Measurements from ENCODE around the gene SMIM17.
"Not testable (repeated sequence)": the region's sequence is repeated elsewhere in the genome, so short reads cannot be mapped to it uniquely, and the experiment has no call there.

SMIM17 gene

DNA sequence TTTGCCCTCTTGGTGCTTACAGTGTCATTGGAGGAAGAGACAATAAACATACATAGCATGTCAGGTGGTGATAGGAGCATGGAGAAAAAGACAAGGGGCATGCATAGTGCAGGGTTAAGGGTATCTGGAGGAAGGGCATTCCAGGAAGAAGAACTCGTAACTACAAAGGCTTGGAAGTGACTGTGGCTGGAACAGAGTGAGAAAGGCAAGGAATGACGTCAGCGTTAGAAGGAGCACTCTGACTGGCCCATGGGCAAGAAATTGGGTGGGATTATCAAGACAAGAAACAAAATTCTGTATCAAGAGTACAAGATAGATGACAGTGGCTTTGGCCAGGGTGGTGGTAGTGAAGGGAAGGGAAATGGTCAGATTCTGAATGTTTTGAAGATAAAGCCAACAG, 11.2 kb downstream of the SMIM17 start:
- in situ Hi-C loops (cut with HindIII; ENCODE audit: low sequenced_read_pairs) = no loop called here

DNA sequence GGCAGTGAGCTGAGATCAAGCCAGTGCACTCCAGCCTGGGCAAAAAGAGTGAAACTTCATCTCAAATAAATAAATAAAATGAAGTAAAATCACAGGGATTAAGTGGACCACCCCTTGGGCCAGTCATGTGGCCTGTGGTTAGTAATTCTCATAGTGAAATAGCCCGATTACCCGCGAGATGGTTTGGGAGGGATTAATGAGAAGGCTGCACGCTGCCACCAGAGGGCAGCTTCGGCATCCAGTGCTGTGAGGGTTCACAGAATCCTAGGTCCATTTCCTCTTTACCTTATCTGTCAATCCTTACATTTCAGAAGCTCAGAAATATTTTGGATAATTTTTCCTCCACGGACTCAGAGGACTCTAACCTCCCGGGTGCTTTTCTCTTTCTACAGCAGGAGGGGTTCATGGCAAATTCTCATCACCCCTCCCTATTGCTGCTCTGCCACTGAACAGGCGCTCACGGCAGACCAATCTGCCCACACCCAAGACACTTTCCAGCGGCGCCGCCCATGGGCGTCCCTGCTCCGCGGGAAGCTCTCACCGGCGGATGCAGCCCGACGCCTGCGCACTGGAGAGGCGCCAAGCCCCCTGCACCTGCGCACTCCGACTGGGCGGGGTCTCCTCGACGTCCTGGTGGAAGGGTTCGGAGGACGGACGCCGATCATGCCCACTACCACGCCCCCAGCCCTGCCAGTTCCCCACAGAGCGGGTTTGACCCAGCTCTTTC, 17.6 kb downstream of the SMIM17 start:
- in situ Hi-C loops (cut with HindIII; ENCODE audit: low sequenced_read_pairs) = no loop called here

DNA sequence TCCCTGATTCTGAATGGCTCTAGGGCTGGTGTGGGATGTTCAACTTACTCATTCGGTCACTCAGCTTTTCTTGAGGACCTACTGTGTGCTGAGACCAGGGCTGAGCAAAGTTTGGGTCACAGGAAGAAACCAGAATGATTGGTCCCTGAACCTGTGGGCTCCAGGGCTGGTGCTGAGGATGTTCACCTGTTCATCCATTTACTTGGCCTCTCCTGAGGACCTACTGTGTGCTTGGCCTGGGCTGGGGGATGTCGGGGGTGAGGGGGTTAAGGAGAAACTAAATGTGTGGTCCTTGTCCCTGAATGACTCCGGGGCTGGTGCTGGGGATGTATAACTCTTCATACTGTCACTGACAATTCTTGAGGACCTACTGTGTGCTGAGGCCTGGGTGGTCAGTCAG, 18.3 kb downstream of the SMIM17 start:
- in situ Hi-C loops (cut with HindIII; ENCODE audit: low sequenced_read_pairs) = no loop called here

DNA sequence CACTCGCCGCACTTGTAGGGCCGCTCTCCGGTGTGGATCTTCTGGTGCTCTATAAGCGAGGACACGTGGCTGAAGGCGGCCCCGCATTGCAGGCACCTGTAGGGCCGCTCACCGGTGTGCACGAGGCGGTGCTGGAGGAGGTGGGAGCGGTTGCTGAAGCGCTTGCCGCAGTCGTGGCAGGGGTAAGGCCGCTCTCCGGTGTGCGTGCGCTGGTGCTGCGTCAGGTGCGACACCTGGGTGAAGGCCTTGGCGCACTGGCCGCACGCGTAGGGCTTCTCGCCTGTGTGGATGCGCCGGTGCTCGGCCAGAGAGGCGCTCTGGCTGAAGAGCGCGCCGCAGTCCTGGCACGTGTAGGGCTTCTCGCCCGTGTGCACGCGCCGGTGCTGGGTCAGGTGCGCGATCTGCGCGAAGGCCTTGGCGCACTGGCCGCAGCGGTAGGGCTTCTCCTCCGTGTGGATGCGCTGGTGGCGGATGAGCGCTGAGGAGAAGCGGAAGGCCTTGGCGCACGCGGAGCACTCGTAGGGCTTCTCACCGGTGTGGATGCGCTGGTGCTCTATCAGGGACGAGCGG, 21.1 kb downstream of the SMIM17 start:
- in situ Hi-C loops (cut with HindIII; ENCODE audit: low sequenced_read_pairs) = no loop called here

DNA sequence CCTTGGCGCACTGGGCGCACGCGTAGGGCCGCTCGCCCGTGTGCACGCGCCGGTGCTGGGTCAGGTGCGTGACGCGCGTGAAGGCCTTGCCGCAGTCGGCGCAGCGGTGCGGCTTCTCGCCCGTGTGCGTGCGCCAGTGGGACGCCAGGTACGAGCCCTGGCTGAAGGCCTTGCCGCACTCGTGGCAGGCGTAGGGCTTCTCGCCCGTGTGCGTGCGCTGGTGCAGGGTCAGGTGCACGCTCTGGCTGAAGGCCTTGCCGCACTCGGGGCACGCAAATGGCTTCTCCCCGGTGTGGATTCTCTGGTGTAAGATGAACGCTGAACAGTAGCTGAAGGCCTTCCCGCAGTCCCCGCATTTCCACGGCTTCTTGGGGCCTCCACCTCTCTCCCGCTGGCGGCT, 21.6 kb downstream of the SMIM17 start:
- in situ Hi-C loops (cut with HindIII; ENCODE audit: low sequenced_read_pairs) = no loop called here

DNA sequence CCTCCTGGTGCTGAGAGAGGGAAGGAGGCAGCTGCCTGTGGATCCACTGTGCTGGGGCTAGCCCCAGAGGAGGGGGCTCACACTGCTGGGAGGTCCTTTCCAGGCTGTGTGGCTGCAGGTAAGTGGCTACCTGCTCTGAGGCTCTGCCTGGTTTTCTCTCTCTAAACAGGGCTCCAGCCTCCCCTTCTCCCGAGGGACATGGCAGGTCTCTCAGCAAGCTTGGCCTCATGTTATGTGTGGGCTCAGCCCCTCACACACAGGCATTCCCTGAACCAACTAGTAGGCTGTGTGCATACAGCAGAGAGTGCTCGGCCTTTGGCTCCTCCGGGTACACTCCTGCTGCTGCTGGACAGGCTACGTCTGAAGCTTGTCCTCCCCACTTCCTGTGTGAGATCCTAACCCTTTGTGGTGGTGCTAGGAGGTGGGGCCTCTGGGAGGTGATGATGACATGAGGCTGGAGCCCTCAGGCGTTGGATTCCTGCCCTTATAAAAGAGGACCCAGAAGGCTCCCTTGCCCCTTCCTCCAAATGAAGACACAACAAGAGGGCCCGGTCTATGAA, 24.4 kb downstream of the SMIM17 start:
- in situ Hi-C loops (cut with HindIII; ENCODE audit: low sequenced_read_pairs) = no loop called here

DNA sequence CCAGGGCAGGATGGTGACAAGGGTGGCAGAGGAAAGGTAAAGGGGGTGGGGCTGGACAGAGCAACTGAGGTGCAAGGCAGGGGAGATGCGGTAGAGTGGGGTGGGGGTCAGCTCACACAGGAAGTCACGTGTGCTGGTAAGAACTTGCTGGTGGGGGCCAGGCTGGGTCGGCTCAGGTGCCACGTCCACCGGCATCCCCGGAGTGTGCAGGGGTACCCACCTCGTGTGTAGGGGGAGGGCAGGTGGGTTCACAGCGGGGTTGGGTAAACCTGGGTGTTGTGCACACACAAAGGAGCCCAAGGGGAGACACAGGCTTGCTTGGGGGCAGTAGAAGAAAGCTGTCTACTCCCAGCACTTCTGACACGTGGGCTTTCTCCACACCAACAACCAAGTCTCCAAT, 25.7 kb downstream of the SMIM17 start:
- in situ Hi-C loops (cut with HindIII; ENCODE audit: low sequenced_read_pairs) = no loop called here

DNA sequence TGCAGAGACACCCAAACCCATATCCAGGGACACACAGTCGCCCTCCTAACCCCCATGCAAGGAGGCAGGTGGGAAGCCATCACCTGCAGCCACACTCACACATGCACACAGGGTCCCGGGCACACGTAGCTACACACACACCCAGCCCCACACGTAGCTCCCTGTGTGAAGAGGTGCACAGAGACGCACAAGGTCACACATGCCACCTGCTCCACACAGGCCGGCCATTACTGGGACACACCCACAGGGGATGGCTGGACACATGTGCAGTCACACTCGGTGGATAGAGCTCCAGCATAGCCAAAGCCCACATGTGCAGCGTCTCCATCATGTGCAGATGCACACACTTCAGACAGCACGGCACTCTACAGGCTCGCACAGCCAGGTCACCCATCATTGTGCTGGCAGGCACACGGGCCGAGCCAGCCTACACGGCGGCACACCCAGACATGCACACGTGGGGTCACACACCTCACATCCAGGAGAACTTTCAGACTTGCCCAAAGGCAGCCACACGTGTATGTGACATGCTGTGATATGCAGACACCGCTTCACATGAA, 27.5 kb downstream of the SMIM17 start:
- in situ Hi-C loops (cut with HindIII; ENCODE audit: low sequenced_read_pairs) = no loop called here

DNA sequence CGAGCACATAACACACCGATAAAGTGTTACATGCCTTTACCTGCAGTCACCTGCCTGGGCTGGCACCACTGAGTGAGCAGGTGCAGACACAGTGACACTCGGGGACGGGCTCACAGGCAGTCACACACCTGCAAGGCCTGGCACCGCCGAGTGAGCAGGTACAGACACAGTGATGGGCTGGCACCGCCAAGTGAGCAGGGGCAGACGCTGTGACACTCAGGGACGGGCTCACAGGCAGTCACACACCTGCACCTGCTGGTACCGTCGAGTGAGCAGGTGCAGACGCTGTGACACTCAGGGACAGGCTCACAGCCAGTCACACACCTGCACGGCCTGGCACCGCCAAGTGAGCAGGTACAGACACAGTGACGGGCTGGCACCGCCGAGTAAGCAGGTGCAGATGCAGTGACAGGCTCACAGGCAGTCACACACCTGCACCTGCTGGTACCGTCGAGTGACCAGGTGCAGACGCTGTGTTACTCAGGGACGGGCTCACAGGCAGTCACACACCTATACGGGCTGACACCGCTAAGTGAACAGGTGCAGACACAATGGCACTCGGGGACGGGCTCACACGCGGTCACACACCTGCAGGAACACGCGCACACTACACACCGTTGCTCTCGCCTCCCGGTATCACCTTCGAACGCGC, 28.1 kb downstream of the SMIM17 start:
- in situ Hi-C loops (cut with HindIII; ENCODE audit: low sequenced_read_pairs) = no loop called here

DNA sequence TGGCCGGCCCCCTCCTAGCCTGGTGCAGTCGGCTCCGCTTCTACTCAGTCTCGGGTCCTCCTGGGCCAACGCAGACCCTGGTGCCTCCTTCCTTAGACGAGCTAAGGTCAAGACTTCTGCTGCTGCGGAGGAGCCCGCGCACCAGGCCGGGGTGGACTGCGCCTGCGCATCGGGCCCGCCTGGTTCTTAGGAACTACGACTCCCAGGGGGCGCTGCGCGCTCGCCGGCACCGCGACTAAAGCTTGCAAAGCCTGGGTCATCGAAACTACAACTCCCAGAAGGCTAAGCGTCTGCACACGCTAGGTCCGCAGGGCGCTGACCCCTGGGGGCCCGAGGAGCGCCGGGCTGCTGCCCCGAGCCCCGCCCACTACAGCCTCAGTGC, 28.6 kb downstream of the SMIM17 start, which contains the start of gene ZNF835:
Gene ZNF835, minus strand, starts transcription at position 145 of the 382 bp plus-strand sequence. CDS start 6,559 bp downstream, outside the sequence.
- in situ Hi-C loops (cut with HindIII; ENCODE audit: low sequenced_read_pairs) = no loop called here

DNA sequence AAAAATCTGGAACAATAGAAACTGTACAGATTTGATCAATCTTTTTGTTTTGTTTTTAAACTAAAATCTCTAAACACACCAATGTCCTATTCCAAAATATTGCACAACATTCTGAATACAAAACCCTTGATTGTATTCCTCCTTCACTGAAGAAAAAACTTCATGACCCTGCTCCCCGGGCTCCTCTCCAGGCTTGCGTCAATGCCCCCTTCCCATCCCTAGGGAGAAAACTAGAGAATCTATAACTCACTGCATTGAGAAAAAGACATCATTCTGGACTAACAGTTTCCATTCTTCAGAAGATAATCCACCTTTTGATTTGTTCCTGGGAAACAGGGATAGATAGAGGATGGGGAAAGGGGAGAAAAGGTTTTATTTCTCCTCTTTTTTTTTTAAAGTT, 29.7 kb downstream of the SMIM17 start:
- in situ Hi-C loops (cut with HindIII; ENCODE audit: low sequenced_read_pairs) = not testable (repeated sequence)

DNA sequence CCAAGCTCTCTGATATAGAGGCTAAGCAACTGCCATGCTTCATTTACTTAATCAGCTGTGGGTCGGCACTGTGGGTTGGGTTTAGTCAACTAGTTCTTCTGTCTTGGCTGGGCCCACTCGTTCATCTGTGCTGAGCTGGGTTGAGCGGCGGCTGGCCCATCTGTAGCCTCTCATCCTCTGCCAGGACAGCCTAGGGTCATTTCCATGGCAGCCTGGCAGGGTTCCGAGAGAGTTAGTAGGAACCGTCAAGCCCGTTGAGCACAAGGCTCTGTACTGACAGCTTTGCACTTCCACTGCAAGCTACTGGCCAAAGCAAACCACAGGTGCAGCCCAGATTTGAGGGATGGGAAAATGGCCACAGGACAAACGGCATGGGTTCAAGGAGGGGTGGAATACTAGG, 35.2 kb downstream of the SMIM17 start:
- in situ Hi-C loops (cut with HindIII; ENCODE audit: low sequenced_read_pairs) = no loop called here

DNA sequence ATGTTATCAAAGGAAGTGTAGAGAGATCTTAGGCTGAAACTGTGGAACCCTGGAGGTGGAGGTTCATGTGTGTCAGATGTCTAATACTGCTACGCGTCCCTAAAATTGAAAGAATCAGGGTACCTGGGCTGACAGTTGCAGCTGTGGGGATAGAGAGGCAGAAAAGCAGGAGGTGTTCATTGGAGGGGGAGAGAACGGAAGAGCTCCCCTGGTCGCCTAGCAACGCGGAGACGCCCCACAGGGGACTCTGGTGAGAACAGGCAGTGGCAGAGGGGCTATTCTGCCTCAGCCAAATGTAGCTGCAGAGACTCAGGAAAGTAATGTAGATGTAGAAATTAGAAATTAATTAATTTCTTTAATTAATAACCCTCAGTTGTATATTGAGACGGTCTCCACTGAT, 38.7 kb downstream of the SMIM17 start:
- in situ Hi-C loops (cut with HindIII; ENCODE audit: low sequenced_read_pairs) = no loop called here

DNA sequence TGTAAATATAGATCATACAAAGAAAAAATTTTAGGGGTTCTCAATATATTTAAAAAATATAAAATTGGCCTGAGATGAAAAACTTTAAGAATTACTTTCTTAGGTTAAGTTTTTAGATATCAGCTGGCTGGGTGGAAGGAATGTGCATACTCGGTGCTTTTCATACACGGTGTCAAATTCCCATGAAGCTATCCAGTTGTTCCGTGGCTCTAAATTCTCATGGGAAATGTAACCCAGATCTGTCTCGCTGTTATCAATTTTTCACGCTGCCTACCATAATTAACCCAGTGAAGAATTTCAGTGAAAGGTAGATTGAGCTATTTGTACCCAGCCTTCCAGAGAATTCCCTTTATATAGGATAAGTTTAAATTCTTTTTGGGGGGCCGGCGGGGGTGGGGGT, 40.2 kb downstream of the SMIM17 start:
- in situ Hi-C loops (cut with HindIII; ENCODE audit: low sequenced_read_pairs) = no loop called here

DNA sequence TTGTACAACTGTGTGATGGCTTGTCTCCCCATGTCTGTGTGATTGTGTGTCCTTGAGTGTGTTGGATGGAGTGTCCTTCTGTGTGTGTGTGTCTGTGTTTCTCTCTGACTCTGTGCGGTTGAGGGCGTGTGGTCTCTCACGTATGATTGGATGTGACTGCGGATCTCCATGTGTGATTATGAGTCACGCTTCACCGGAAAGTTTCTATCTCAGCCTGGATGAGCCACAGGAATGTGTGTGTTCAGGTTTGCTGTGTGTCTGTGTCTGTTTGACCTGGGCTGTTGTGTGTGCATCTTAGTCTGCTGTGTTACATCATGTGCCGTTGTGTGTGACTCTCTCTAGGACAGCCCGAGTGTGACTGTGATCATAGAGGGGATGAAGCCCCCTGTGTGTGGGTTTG, 44.1 kb downstream of the SMIM17 start:
- in situ Hi-C loops (cut with HindIII; ENCODE audit: low sequenced_read_pairs) = no loop called here

DNA sequence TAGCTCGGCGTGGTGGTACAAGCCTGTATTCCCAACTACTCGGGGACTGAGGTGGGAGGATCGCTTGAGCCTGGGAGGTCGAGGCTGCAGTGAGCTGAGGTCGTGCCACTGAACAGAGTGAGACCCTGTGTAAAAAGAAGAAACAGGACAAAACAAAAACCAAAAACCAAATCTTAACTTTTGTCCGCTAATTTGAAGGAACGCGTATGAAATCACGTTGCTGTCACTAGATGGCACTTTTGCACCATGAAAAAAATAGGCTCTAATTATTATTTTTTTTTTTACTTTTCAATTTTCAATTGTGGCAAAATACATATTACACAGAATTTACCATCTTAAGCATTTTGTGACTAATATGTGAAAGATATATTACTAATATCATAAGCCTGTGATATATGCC, 46.2 kb downstream of the SMIM17 start:
- in situ Hi-C loops (cut with HindIII; ENCODE audit: low sequenced_read_pairs) = no loop called here

DNA sequence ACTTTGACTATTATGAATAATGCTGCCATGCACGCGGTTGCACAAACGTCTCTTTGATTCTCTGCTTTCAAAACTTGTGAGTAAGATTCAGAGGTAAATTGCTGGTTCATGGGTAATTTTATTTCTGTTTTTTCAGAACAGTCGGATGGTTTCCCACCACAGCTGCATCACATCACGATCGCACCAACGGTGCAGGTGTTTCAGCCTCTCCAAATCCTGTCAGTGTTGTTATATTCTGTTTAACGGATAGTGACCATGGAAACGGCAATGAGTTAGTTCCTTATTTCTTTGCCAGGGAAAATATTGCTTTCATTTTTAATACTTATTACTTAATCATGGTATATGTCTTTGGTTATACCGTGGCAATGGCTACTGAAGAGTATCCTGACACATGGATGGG, 47.7 kb downstream of the SMIM17 start:
- in situ Hi-C loops (cut with HindIII; ENCODE audit: low sequenced_read_pairs) = no loop called here

DNA sequence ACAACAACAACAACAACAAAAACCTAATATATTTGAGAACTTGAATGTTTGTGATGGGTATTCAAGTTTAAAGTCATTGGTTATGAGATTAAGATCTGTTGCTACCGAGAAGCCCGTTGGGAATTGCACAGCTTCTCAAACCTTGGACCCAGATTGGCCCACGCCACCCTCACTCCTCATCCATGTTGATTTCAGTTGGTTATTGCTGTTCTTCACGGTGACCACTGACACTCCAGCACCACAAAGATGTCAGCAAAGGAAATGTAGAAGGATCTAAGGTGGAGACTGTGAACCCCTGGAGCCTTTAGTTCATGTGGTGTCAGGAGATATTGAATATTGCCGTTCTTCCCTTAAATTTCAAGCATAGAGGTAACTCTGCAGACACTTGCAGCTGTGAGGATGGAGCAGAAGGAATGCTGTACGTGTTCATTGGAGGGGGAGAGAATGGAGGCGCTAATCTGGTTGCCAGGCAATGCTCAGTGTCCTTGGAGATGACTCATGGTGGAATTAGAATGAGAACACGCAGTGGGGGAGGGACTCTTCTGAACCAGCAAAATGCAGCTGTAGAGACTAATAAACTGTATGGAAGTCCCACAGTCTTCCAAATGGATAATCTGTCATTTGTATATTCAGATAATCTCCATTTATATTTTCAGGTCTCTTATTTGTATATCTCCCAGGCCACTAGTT, 49.4 kb downstream of the SMIM17 start:
- in situ Hi-C loops (cut with HindIII; ENCODE audit: low sequenced_read_pairs) = no loop called here

DNA sequence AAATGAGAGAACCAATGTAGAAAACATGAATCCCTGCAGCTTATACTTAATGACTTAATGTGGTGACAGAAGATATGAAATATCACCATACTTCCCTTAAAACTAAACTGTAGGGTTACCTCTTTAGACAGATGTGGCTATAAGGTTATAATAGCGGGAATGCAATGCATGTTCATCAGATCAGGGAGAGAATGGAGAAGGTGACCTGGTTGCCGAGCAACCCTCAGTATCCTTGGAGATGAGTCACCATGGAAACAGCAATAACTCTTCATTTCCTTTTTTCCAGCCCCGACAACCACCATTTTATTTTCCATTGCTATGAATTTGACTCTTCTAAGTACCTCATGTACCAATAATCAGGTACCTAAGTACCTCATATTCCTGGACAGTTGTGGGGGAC, 56.6 kb downstream of the SMIM17 start:
- in situ Hi-C loops (cut with HindIII; ENCODE audit: low sequenced_read_pairs) = no loop called here

DNA sequence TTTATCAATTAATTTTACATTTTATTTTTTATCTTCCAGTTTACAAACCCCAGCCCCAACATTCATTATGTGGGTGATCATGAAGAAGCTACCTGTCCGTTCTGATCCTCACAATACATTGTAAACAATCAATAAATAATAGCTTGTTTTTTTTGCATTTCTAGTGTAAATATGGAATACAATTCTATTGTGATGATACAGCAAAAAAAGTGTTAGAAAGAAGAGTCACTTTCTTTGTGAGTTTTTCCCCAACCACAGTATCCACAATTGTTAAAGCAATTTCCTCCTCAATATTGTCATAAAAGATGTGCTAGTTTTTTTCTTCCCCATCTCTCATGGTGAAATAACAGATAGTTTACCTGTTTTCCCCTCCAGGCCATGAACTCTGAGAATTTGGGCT, 58.9 kb downstream of the SMIM17 start:
- in situ Hi-C loops (cut with HindIII; ENCODE audit: low sequenced_read_pairs) = no loop called here

DNA sequence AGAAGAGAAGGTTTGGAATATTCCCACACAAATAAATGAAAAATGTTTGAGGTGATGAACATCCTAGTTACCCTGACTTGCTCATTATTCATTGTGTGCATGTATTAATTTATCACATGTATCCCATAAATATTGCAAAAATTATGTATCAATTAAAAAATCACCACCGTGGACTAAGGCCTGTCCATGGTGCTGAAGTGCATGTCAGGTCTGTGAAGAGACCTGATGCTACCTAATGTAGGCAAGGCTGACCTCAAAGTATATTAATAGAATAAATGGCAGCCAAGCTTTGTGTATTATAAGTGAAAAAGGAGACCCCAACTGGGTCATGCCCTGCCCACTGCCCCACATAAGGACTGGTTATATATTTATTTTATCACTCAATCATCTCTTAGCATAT, 63.0 kb downstream of the SMIM17 start:
- in situ Hi-C loops (cut with HindIII; ENCODE audit: low sequenced_read_pairs) = no loop called here
